Left ventricle myocardium inferior (tissue), 1 donor: ENCODE data around the gene ZDHHC3. TPM values are rescaled to one million over a fixed set of nuclear protein-coding genes. Genes with fewer than 3 reads are reported as not detected.

ENCODE experiments used
- DNase-seq: peaks from one replicate; pipeline ENCODE4 v3.0.0-alpha.2; 2020
- H3K27ac ChIP-seq: fragments of 200-600 bp; replicated peaks from 2 replicates; pipeline ENCODE4 v1.8.0; 2021
- H3K27me3 ChIP-seq: fragments of 200-600 bp; 2 replicates; pipeline ENCODE4 v1.8.0; 2021; ENCODE audit warnings: low read depth
- H3K36me3 ChIP-seq: fragments of 200-600 bp; 2 replicates; pipeline ENCODE4 v1.8.0; 2021
- H3K4me1 ChIP-seq: fragments of 200-600 bp; 2 replicates; pipeline ENCODE4 v1.8.0; 2021
- H3K4me3 ChIP-seq: fragments of 200-600 bp; 2 replicates; pipeline ENCODE4 v1.8.0; 2021; ENCODE audit warnings: mild to moderate bottlenecking, moderate library complexity
- H3K9me3 ChIP-seq: fragments of 200-600 bp; replicated peaks from 2 replicates; pipeline ENCODE4 v1.8.0; 2021
- CTCF ChIP-seq: fragments of 200-600 bp; IDR thresholded peaks from 2 replicates; pipeline ENCODE4 v1.8.0; 2021; ENCODE audit warnings: antibody characterized with exemption, mild to moderate bottlenecking, borderline replicate concordance
- intact Hi-C: fragments of 100-400 bp; cut with micrococcal nuclease; formaldehyde crosslinking; loops from one replicate; pipeline ENCODE4 v1.11.0; 2022
- total RNA-seq: library from RNA; stranded (reverse); fragmentation: NEBNext Ultra II Directional; extraction: Animal tissue kit (Norgen Biotek cat#: 25700); gene quantifications from one replicate; pipeline ENCODE4 v1.2.1, GENCODE V29; 2021
- donor health status: DM: no; HTN: yes; CAD: no; lungs with severe emphysema.

ZDHHC3 gene
- total RNA-seq, 1 donor from 2014 or later = 40.2 TPM

GRCh38 chr3:45002720-45003119, 26.7 kb upstream of the ZDHHC3 start:
- Histone ChIP-seq H3K4me1 (peaks cover 56% of the 10 kb centered on the region), H3K9me3 (peaks cover 8% of the 10 kb centered on the region), H3K27ac (peak overlapping the region; percentile 82), H3K27me3 (no peaks in the 10 kb centered on the region), H3K36me3 (peaks cover 68% of the 10 kb centered on the region), H3K4me3 (no peak overlapping the region)
- no peak for DNase-seq
- intact Hi-C loops = no loop called here
- TF ChIP-seq CTCF = no peak

- no peak for TF ChIP-seq CTCF
- intact Hi-C loops = no loop called here
- Histone ChIP-seq H3K36me3 (peaks cover 68% of the 10 kb centered on the region), H3K9me3 (peaks cover 8% of the 10 kb centered on the region), H3K4me3 (no peak overlapping the region), H3K27me3 (no peaks in the 10 kb centered on the region), H3K4me1 (peaks cover 51% of the 10 kb centered on the region), H3K27ac (peak overlapping the region; percentile 82)
- DNase-seq = no peak
Measured at GRCh38 chr3:45002139-45002660, 26.2 kb upstream of the ZDHHC3 start.

GRCh38 chr3:45001738-45002137, 25.8 kb upstream of the ZDHHC3 start:
- peaks cover 48% of the 10 kb centered on the region for H3K4me1 ChIP-seq
- no peaks in the 10 kb centered on the region for H3K27me3 ChIP-seq
- peaks cover 71% of the 10 kb centered on the region for H3K36me3 ChIP-seq
- intact Hi-C loops = no loop called here
- no peak for DNase-seq
- peak overlapping the region; percentile 82 for H3K27ac ChIP-seq
- no peak overlapping the region for H3K4me3 ChIP-seq
- peak; percentile 20 for TF ChIP-seq CTCF
- H3K9me3 ChIP-seq = peaks cover 8% of the 10 kb centered on the region

GRCh38 chr3:45000823-45001222, 24.8 kb upstream of the ZDHHC3 start:
- no peak for DNase-seq
- no peaks in the 10 kb centered on the region for H3K27me3 ChIP-seq
- no peak overlapping the region for H3K4me3 ChIP-seq
- intact Hi-C loops = no loop called here
- no peak for TF ChIP-seq CTCF
- peaks cover 71% of the 10 kb centered on the region for H3K36me3 ChIP-seq
- peaks cover 57% of the 10 kb centered on the region for H3K4me1 ChIP-seq
- H3K27ac ChIP-seq = no peak overlapping the region
- H3K9me3 ChIP-seq = peaks cover 8% of the 10 kb centered on the region

- H3K9me3 ChIP-seq = peaks cover 3% of the 10 kb centered on the region
Measured at GRCh38 chr3:44999782-45000181, 23.8 kb upstream of the ZDHHC3 start.

More at GRCh38 chr3:44999782-45000181, 23.8 kb upstream of the ZDHHC3 start:
- Histone ChIP-seq H3K4me3 (no peak overlapping the region), H3K27ac (no peak overlapping the region), H3K36me3 (peaks cover 61% of the 10 kb centered on the region), H3K4me1 (peaks cover 67% of the 10 kb centered on the region), H3K27me3 (no peaks in the 10 kb centered on the region)
- DNase-seq = no peak
- intact Hi-C loops = no loop called here
- no peak for TF ChIP-seq CTCF
